PC-3 (cell line): ENCODE data around the gene SYNE1.

Experiments
- EZH2 ChIP-seq: fragments of 300-600 bp; sonication (generic); IDR thresholded peaks from one replicate; pipeline ENCODE4 v1.6.1; 2017; ENCODE audit warnings: antibody characterized with exemption, mild to moderate bottlenecking, low read length; ENCODE audit not compliant: unreplicated experiment
- EZH2phosphoT487 ChIP-seq: fragments of 300-600 bp; sonication (generic); IDR thresholded peaks from 2 replicates; pipeline ENCODE4 v1.6.1; 2018; ENCODE audit warnings: mild to moderate bottlenecking, antibody characterized with exemption, low read length, borderline replicate concordance
- TF ChIP-seq, protein P1 (sequence below): fragments of 300-600 bp; sonication (generic); conservative IDR thresholded peaks from 2 replicates; pipeline ENCODE4 v1.5.1; 2017; ENCODE audit warnings: antibody characterized with exemption, low read depth, mild to moderate bottlenecking, low read length

DNA sequence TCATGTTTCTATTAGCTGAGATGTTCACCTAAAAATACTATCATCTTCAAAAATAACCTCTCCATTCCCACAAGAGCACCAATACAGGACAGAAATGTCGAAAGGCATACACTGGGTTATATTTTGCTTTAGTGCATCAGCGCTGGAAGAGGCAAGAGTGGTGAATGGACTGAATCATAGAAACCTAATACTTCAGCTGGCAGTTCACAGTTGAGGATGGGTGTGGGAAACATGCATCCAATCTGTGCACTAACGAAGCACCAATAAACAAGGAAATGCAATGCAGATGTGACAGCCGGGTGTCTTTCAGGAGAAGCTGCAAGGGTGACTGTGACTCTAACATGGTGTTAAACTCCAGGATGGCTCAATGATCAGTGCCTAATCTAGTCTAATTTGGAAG lies 463.8 kb downstream of the SYNE1 start:
- TF ChIP-seq, protein P1, sequence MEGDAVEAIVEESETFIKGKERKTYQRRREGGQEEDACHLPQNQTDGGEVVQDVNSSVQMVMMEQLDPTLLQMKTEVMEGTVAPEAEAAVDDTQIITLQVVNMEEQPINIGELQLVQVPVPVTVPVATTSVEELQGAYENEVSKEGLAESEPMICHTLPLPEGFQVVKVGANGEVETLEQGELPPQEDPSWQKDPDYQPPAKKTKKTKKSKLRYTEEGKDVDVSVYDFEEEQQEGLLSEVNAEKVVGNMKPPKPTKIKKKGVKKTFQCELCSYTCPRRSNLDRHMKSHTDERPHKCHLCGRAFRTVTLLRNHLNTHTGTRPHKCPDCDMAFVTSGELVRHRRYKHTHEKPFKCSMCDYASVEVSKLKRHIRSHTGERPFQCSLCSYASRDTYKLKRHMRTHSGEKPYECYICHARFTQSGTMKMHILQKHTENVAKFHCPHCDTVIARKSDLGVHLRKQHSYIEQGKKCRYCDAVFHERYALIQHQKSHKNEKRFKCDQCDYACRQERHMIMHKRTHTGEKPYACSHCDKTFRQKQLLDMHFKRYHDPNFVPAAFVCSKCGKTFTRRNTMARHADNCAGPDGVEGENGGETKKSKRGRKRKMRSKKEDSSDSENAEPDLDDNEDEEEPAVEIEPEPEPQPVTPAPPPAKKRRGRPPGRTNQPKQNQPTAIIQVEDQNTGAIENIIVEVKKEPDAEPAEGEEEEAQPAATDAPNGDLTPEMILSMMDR = no peak
- TF ChIP-seq EZH2 = no peak
- no peak for TF ChIP-seq EZH2phosphoT487
